ENCODE results near the gene PTPN9.

PTPN9 gene

DNA sequence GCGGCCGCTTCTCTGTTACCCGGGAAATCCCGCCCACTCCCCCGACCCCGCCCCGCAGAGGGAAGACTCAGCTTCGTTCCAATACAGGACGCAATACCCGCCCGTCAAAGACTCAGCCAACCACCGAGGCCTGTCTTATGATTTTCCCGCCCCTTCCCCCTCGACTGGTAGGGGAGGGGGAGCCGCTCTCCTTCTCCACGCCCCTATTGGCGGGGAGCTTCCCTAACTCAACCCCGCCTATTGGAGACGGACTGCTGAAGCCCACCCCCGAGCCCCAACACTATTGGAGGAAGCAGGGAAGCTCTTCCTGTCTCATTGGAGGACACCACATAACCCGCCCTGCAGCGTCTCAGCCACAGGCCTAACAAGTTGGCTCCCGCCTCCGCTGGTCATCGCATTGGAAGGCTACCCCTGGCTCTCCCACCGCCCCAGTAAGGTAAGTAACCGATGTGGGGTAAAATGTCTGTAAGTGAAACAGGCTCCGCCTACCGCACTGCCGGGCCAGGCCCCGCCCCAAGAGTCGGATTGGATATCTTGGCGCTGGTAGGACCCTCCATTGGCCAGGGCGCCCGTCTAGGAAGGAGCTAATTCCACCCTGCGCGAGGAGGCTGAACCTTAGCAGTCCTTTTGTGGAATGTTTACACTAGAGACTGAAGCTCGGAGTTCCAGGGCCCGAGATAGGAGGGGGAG, 127.3 kb downstream of the PTPN9 start, which contains the start of gene SIN3A (continued):
- TF ChIP-seq, protein P1, sequence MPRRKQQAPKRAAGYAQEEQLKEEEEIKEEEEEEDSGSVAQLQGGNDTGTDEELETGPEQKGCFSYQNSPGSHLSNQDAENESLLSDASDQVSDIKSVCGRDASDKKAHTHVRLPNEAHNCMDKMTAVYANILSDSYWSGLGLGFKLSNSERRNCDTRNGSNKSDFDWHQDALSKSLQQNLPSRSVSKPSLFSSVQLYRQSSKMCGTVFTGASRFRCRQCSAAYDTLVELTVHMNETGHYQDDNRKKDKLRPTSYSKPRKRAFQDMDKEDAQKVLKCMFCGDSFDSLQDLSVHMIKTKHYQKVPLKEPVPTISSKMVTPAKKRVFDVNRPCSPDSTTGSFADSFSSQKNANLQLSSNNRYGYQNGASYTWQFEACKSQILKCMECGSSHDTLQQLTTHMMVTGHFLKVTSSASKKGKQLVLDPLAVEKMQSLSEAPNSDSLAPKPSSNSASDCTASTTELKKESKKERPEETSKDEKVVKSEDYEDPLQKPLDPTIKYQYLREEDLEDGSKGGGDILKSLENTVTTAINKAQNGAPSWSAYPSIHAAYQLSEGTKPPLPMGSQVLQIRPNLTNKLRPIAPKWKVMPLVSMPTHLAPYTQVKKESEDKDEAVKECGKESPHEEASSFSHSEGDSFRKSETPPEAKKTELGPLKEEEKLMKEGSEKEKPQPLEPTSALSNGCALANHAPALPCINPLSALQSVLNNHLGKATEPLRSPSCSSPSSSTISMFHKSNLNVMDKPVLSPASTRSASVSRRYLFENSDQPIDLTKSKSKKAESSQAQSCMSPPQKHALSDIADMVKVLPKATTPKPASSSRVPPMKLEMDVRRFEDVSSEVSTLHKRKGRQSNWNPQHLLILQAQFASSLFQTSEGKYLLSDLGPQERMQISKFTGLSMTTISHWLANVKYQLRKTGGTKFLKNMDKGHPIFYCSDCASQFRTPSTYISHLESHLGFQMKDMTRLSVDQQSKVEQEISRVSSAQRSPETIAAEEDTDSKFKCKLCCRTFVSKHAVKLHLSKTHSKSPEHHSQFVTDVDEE (CRISPR knock-in tag; IDR thresholded peaks at IDR 0.05) = no peak
- no peak for TF ChIP-seq ISL1 (CRISPR knock-in tag; IDR thresholded peaks at IDR 0.05)
- TF ChIP-seq ZNF8 (CRISPR knock-in tag; IDR thresholded peaks at IDR 0.05) = no peak

DNA sequence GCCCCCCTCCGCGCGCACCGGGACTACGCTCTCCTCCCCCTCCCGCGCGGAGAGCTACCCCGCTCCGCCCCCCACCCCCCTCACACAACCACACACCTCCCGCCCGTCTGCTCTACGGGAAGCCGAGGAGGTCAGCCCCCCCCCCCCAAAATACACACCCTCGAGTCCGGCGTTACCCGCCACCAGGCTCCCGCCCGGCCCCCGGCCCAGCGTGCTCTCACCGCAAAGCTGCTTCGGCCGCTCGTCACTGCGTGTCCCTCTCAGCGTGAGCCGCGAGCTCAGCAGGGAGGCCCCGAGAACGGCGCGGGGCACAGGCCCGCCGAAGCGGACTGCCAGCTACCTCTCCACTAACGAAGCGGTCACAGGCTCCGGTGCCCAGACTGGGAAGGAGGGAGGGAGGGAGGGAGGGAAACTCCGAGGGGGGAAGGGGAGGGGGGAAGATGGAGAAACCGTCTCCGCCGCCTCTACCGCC, 127.9 kb downstream of the PTPN9 start:
- no peak for ATAC-seq
- no peak for TF ChIP-seq ARNTL (CRISPR knock-in tag; IDR thresholded peaks at IDR 0.05; ENCODE audit: borderline replicate concordance, low read depth)
- no peak for TF ChIP-seq ISL1 (CRISPR knock-in tag; IDR thresholded peaks at IDR 0.05)
- TF ChIP-seq ZNF70 (CRISPR knock-in tag; IDR thresholded peaks at IDR 0.05) = no peak
- no peak for TF ChIP-seq POU6F1 (CRISPR knock-in tag; IDR thresholded peaks at IDR 0.05; ENCODE audit: borderline replicate concordance, low read depth)
- no peak for TF ChIP-seq ZFP3 (CRISPR knock-in tag; IDR thresholded peaks at IDR 0.05)
- no peak for TF ChIP-seq TOX (CRISPR knock-in tag; IDR thresholded peaks at IDR 0.05; ENCODE audit: borderline replicate concordance)
- TF ChIP-seq TCF4 (CRISPR knock-in tag; IDR thresholded peaks at IDR 0.05; ENCODE audit: borderline replicate concordance) = no peak
- no peak for TF ChIP-seq GLIS3 (CRISPR knock-in tag; IDR thresholded peaks at IDR 0.05)
- no peak for TF ChIP-seq PPARA (CRISPR knock-in tag; IDR thresholded peaks at IDR 0.05; ENCODE audit: borderline replicate concordance)
- TF ChIP-seq CREB5 (CRISPR knock-in tag; IDR thresholded peaks at IDR 0.05; ENCODE audit: low read depth) = no peak
- TF ChIP-seq CSDC2 (CRISPR knock-in tag; IDR thresholded peaks at IDR 0.05) = no peak
- TF ChIP-seq OSR1 (CRISPR knock-in tag; IDR thresholded peaks at IDR 0.05) = no peak
- TF ChIP-seq ZNF8 (CRISPR knock-in tag; IDR thresholded peaks at IDR 0.05) = no peak
- TF ChIP-seq, protein P2, sequence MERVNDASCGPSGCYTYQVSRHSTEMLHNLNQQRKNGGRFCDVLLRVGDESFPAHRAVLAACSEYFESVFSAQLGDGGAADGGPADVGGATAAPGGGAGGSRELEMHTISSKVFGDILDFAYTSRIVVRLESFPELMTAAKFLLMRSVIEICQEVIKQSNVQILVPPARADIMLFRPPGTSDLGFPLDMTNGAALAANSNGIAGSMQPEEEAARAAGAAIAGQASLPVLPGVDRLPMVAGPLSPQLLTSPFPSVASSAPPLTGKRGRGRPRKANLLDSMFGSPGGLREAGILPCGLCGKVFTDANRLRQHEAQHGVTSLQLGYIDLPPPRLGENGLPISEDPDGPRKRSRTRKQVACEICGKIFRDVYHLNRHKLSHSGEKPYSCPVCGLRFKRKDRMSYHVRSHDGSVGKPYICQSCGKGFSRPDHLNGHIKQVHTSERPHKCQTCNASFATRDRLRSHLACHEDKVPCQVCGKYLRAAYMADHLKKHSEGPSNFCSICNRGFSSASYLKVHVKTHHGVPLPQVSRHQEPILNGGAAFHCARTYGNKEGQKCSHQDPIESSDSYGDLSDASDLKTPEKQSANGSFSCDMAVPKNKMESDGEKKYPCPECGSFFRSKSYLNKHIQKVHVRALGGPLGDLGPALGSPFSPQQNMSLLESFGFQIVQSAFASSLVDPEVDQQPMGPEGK (CRISPR knock-in tag; IDR thresholded peaks at IDR 0.05; ENCODE audit: borderline replicate concordance) = no peak
- TF ChIP-seq, protein P1 (CRISPR knock-in tag; IDR thresholded peaks at IDR 0.05) = no peak
- TF ChIP-seq RARB (CRISPR knock-in tag; IDR thresholded peaks at IDR 0.05) = no peak
- no peak for TF ChIP-seq BACH2 (CRISPR knock-in tag; IDR thresholded peaks at IDR 0.05; ENCODE audit: borderline replicate concordance)
- no peak for TF ChIP-seq ZNF565 (CRISPR knock-in tag; conservative IDR thresholded peaks at IDR 0.05; ENCODE audit: low read depth)
- no peak for TF ChIP-seq SNAI2 (CRISPR knock-in tag; IDR thresholded peaks at IDR 0.05)

Measured in SK-N-SH treated with all-trans-retinoic acid at 6 μM for 48 hours (cell line).